WERI-Rb-1 (cell line): Measurements from ENCODE around the gene HSD11B2.

Source experiments
- DNase-seq: peaks from one replicate; pipeline ENCODE4 v3.0.0-alpha.2; 2020
- H3K27ac ChIP-seq: fragments of 250-450 bp; sonication (Bioruptor Pico); 2 replicates; pipeline ENCODE4 v1.5.1; 2020; ENCODE audit warnings: mild to moderate bottlenecking, moderate library complexity
- H3K27me3 ChIP-seq: fragments of 250-450 bp; sonication (Bioruptor Pico); 2 replicates; pipeline ENCODE4 v1.5.1; 2021; ENCODE audit warnings: mild to moderate bottlenecking, low read depth, moderate library complexity; ENCODE audit not compliant: insufficient read depth, severe bottlenecking
- H3K36me3 ChIP-seq: fragments of 250-450 bp; sonication (Bioruptor Pico); 2 replicates; pipeline ENCODE4 v1.5.1; 2020; ENCODE audit warnings: mild to moderate bottlenecking, moderate library complexity
- H3K4me3 ChIP-seq: 2 replicates; pipeline ENCODE4 v1.5.1; 2011; ENCODE audit warnings: low read depth, mild to moderate bottlenecking, control low read depth, low read length
- H3K9me3 ChIP-seq: fragments of 250-450 bp; sonication (Bioruptor Pico); 2 replicates; pipeline ENCODE4 v1.5.1; 2021; ENCODE audit warnings: mild to moderate bottlenecking, moderate library complexity; ENCODE audit not compliant: severe bottlenecking
- CTCF ChIP-seq: IDR thresholded peaks from 2 replicates; pipeline ENCODE4 v1.5.1; 2011; ENCODE audit warnings: low read depth, mild to moderate bottlenecking, control low read depth, inconsistent platforms, low read length

HSD11B2 gene

DNA sequence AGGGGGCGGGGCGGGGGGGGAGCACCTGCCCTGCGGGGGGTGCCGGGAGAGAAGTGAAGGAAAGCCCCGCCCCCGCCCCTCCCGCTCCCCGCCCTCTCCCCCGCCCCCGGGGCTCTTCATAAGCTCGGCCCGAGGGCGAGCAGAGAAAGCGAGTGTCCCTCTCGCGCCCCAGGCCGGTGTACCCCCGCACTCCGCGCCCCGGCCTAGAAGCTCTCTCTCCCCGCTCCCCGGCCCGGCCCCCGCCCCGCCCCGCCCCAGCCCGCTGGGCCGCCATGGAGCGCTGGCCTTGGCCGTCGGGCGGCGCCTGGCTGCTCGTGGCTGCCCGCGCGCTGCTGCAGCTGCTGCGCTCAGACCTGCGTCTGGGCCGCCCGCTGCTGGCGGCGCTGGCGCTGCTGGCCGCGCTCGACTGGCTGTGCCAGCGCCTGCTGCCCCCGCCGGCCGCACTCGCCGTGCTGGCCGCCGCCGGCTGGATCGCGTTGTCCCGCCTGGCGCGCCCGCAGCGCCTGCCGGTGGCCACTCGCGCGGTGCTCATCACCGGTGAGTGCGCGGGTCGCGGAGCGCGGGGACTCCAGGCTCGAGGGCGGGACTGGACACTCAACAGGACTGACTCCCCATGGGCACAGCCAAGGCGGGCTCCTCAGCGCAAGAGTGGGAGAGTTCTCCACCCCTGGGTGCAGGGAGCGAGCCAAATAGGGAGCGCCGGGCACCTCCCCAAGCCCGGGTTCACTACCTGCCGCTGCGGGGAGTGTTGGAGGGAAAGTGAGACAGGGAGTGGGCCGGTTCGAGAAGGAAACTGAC, at the start of gene HSD11B2:
HSD11B2 (plus strand) TSS at position 145 of the 798 bp plus-strand sequence; CDS start at position 273, 128 bp downstream.
- H3K4me3 ChIP-seq = peak within 1 kb of the TSS; percentile 65
- no peak for TF ChIP-seq CTCF

GRCh38 chr16:67383284-67383683, 47.6 kb upstream of the HSD11B2 start:
- H3K36me3 ChIP-seq = no peaks in the 10 kb centered on the region
- DNase-seq = no peak
- H3K9me3 ChIP-seq = no peaks in the 10 kb centered on the region
- TF ChIP-seq CTCF = no peak
- H3K27ac ChIP-seq = no peak overlapping the region
- no peaks in the 10 kb centered on the region for H3K27me3 ChIP-seq
- H3K4me3 ChIP-seq = no peak overlapping the region

More for the DNA sequence above, at the start of gene HSD11B2:
- peak; percentile 78 for DNase-seq
- Histone ChIP-seq H3K9me3 (no peaks in the 10 kb centered on the region), H3K36me3 (peaks cover 13% of the 10 kb centered on the region), H3K27ac (peak within 1 kb of the TSS; percentile 98), H3K27me3 (no peaks in the 10 kb centered on the region)

DNA sequence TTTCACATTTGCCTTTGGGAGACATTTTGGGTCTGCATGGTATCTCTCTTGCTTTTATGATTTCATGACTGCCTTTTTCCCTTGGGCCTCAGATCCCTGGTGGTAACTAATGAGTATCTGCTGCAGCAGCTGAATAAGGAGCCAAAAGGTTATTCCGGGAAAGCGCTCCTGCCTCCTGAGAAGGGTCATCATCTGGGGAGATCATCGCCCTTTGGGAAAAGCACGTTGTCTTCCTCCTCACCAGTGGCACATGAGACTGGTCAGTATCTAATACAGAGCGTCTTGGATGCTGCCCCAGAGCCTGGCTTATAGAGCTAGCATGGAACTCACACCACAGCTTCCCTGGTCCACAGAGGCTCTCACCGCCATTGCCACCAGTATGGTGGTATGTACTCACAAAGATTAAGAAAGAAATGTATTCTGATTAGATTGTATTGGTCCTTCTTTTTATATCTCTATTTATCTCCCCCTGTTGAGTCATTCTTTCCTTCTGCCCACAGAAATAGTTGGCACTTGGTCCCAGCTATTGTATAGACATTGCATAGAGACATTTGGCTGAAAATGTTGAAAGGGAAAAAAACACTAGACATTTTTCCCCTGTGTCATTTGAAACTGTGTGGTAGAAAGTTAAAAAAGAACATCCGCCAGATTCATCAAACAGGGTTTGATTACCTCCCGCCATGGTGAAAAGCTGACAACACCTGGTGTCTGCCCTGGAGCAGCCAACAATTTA, 46.0 kb upstream of the HSD11B2 start:
- Histone ChIP-seq H3K9me3 (no peaks in the 10 kb centered on the region), H3K4me3 (no peak overlapping the region), H3K27me3 (no peaks in the 10 kb centered on the region), H3K27ac (no peak overlapping the region), H3K36me3 (no peaks in the 10 kb centered on the region)
- no peak for DNase-seq
- TF ChIP-seq CTCF = no peak

DNA sequence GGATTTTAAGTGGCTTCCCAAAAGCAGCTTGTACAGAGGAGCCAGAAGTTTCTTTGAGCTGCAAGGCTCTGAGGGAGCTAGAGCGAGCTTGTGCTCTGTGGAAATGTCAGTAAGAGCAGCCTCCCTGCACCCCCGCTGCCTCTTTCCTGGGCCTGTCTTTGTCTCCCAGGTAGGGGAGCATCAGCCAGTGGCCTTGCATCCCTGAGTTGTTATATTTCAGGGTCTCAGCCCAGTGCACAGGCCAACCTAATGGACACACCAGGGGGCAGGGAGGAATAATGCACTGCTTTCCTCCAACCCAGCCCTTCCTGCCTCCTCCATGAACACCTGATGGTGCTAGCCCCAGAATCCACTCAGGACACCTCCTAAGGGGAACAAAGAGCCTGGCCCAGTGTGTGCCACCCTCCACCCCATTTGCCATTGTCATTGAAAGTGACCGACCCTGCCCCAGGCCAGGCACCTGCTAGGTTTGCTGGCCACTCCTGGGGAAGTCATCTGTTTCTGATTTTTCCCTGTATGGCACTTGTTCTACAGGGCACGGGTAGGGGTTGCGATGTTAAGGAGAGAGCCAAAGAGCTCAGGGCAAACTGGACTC, 44.0 kb upstream of the HSD11B2 start:
- Histone ChIP-seq H3K9me3 (no peaks in the 10 kb centered on the region), H3K4me3 (no peak overlapping the region), H3K27me3 (no peaks in the 10 kb centered on the region), H3K36me3 (no peaks in the 10 kb centered on the region), H3K27ac (no peak overlapping the region)
- TF ChIP-seq CTCF = no peak
- no peak for DNase-seq

DNA sequence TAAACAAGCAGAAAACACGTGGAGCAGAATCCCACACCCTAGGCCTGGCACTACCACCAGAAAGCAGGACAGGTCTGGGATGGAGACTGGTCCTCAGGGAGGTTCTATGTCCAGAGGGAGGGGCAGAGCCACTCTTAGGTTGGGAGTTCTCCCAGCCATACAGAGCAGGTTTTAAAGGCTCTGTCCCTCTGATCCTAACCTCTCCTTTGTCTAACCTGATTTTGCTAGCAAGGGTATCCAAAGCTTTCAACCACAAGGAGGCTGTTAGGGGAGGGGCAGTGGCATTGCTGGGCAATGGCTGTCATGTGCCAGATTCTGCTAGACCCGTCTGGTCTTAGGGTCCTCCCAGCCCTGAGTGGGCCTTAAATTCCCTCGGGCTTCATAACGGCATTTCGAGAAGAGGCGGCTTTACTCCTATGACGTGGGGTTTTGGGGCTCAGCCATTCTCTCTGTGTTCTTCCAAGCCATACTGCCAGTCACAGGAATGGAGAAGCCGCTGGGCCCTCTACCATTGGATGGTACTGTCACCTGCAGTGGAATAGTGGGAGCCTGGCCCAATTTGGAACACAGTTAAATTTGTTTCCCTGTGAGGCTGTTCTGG, 43.3 kb upstream of the HSD11B2 start:
- no peaks in the 10 kb centered on the region for H3K27me3 ChIP-seq
- no peaks in the 10 kb centered on the region for H3K9me3 ChIP-seq
- TF ChIP-seq CTCF = no peak
- no peak overlapping the region for H3K27ac ChIP-seq
- H3K36me3 ChIP-seq = no peaks in the 10 kb centered on the region
- H3K4me3 ChIP-seq = no peak overlapping the region
- DNase-seq = no peak
